Measurements from ENCODE around the gene LYPD1. TPM values are rescaled to one million over a fixed set of nuclear protein-coding genes. Genes with fewer than 3 reads are reported as not detected.

LYPD1 gene
- total and polyA plus RNA-seq, 7 experiments from 2014 or later: not detected

DNA sequence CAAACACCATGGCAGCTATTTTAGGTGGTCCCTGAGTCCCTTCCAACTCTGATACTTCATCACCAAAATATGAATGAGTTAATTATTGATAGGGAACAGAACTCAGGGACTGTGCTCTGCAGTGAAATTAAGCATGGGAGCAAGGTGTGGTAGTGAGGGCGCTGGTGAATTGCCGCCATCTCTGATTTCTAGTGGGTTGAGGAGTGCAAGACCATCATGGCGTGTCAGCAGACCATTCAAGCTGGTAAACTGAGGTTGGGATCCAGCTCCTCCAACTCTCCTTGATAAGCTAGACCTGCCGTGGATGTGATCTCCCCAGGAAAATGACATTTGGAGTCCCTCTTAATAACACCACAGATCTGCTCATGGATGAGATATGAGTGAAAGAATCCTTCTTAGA is 70.4 kb downstream of the LYPD1 start:
- no peak for ATAC-seq
- H3K27me3 Mint-ChIP-seq: peaks cover 0 to 11% (median 4%) of the 10 kb centered on the region in 5 donors
- CTCF ChIA-PET: no interaction called here

GRCh38 chr2:132598536-132598935 is 71.5 kb downstream of the LYPD1 start:
- no peaks in the 10 kb centered on the region for H3K27me3 ChIP-seq (ENCODE audit: control insufficient read depth in 2 of 2, insufficient read depth in 2 of 2, low read length in 2 of 2)
- ATAC-seq (no peak), DNase-seq (no peak)
- Mint-ChIP-seq H3K27me3 (peaks cover 0 to 11% (median 4%) of the 10 kb centered on the region in 5 donors), H3K27ac (no peak overlapping the region), H3K36me3 (peaks cover 0 to 3% (median 0%) of the 10 kb centered on the region in 5 donors), H3K4me3 (no peak overlapping the region), H3K4me1 (no peaks in the 10 kb centered on the region), H3K9me3 (peaks cover 0 to 14% (median 5%) of the 10 kb centered on the region in 11 donors)
- POLR2A ChIA-PET: no interaction called here
- H3K4me3 ChIP-seq (ENCODE audit: low read length): no peak overlapping the region
- H3K36me3 ChIP-seq (ENCODE audit: control insufficient read depth in 2 of 3, insufficient read depth in 3 of 3, low read length in 3 of 3): no peaks in the 10 kb centered on the region
- no peaks in the 10 kb centered on the region for H3K4me1 ChIP-seq (ENCODE audit: control insufficient read depth in 2 of 2, insufficient read depth in 2 of 2, low read length in 2 of 2)
- CTCF ChIA-PET: no interaction called here
- H3K9me3 ChIP-seq (ENCODE audit: control insufficient read depth in 2 of 3, low read length in 3 of 3): no peaks in the 10 kb centered on the region
- no peak overlapping the region for H3K27ac ChIP-seq (ENCODE audit: low read depth, low read length)
- intact Hi-C loops (cut with micrococcal nuclease): no loop called here

More for the DNA sequence above, 70.4 kb downstream of the LYPD1 start:
- H3K27me3 ChIP-seq (ENCODE audit: control insufficient read depth in 2 of 2, insufficient read depth in 2 of 2, low read length in 2 of 2): no peaks in the 10 kb centered on the region
- Mint-ChIP-seq H3K9me3 (peaks cover 0 to 10% (median 5%) of the 10 kb centered on the region in 11 donors), H3K27ac (no peak overlapping the region), H3K36me3 (peaks cover 0 to 3% (median 0%) of the 10 kb centered on the region in 5 donors), H3K4me3 (no peak overlapping the region), H3K4me1 (no peaks in the 10 kb centered on the region)
- POLR2A ChIA-PET: no interaction called here
- H3K27ac ChIP-seq (ENCODE audit: low read depth, low read length): no peak overlapping the region
- no peak overlapping the region for H3K4me3 ChIP-seq (ENCODE audit: low read length)
- no peaks in the 10 kb centered on the region for H3K36me3 ChIP-seq (ENCODE audit: control insufficient read depth in 2 of 3, insufficient read depth in 3 of 3, low read length in 3 of 3)
- H3K4me1 ChIP-seq (ENCODE audit: control insufficient read depth in 2 of 2, insufficient read depth in 2 of 2, low read length in 2 of 2): no peaks in the 10 kb centered on the region
- intact Hi-C loops (cut with micrococcal nuclease): no loop called here
- no peak for DNase-seq
- no peaks in the 10 kb centered on the region for H3K9me3 ChIP-seq (ENCODE audit: control insufficient read depth in 2 of 3, low read length in 3 of 3)

GRCh38 chr2:132597831-132598230 is 72.2 kb downstream of the LYPD1 start:
- Histone ChIP-seq H3K36me3 (ENCODE audit: control insufficient read depth in 2 of 3, insufficient read depth in 3 of 3, low read length in 3 of 3) (no peaks in the 10 kb centered on the region), H3K4me1 (ENCODE audit: control insufficient read depth in 2 of 2, insufficient read depth in 2 of 2, low read length in 2 of 2) (no peaks in the 10 kb centered on the region), H3K27ac (ENCODE audit: low read depth, low read length) (no peak overlapping the region), H3K27me3 (ENCODE audit: control insufficient read depth in 2 of 2, insufficient read depth in 2 of 2, low read length in 2 of 2) (no peaks in the 10 kb centered on the region), H3K4me3 (ENCODE audit: low read length) (no peak overlapping the region), H3K9me3 (ENCODE audit: control insufficient read depth in 2 of 3, low read length in 3 of 3) (no peaks in the 10 kb centered on the region)
- Mint-ChIP-seq H3K4me3 (no peak overlapping the region), H3K27me3 (peaks cover 0 to 11% (median 4%) of the 10 kb centered on the region in 5 donors), H3K9me3 (peaks cover 0 to 14% (median 4%) of the 10 kb centered on the region in 11 donors), H3K36me3 (peaks cover 0 to 3% (median 0%) of the 10 kb centered on the region in 5 donors), H3K27ac (no peak overlapping the region), H3K4me1 (no peaks in the 10 kb centered on the region)
- CTCF ChIA-PET: no interaction called here
- POLR2A ChIA-PET: no interaction called here
- DNase-seq (no peak), ATAC-seq (no peak)
- intact Hi-C loops (cut with micrococcal nuclease): no loop called here

DNA sequence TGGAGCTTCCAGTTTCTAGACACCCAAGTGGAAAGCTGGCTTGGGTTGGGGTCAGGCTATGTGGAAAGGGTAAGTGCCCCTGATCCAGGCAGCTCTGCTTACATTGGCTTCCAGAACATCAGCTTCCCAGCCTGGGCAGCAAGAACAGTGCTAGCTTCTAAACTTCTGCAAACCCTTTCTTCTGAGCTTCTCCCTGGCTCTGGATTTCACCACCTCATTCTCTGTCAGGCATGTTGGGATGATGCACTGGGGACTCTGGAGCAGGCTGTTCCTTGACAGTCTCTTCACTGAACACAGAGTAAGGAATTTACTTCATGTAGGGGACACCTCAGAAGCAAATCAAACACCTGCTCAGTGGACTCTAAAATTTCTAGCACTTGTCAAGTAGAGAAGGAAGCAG is 72.8 kb downstream of the LYPD1 start:
- CTCF ChIA-PET: no interaction called here
- no peaks in the 10 kb centered on the region for H3K4me1 ChIP-seq (ENCODE audit: control insufficient read depth in 2 of 2, insufficient read depth in 2 of 2, low read length in 2 of 2)
- H3K27me3 ChIP-seq (ENCODE audit: control insufficient read depth in 2 of 2, insufficient read depth in 2 of 2, low read length in 2 of 2): no peaks in the 10 kb centered on the region
- Mint-ChIP-seq H3K27me3 (peaks cover 0 to 11% (median 4%) of the 10 kb centered on the region in 5 donors), H3K9me3 (peaks cover 0 to 14% (median 4%) of the 10 kb centered on the region in 11 donors), H3K4me1 (no peaks in the 10 kb centered on the region), H3K36me3 (peaks cover 0 to 3% (median 0%) of the 10 kb centered on the region in 5 donors), H3K4me3 (no peak overlapping the region), H3K27ac (no peak overlapping the region)
- intact Hi-C loops (cut with micrococcal nuclease): no loop called here
- DNase-seq (no peak), ATAC-seq (no peak)
- H3K27ac ChIP-seq (ENCODE audit: low read depth, low read length): no peak overlapping the region
- H3K36me3 ChIP-seq (ENCODE audit: control insufficient read depth in 2 of 3, insufficient read depth in 3 of 3, low read length in 3 of 3): no peaks in the 10 kb centered on the region
- POLR2A ChIA-PET: no interaction called here
- H3K4me3 ChIP-seq (ENCODE audit: low read length): no peak overlapping the region
- H3K9me3 ChIP-seq (ENCODE audit: control insufficient read depth in 2 of 3, low read length in 3 of 3): no peaks in the 10 kb centered on the region

- Mint-ChIP-seq H3K36me3 (peaks cover 0 to 3% (median 0%) of the 10 kb centered on the region in 5 donors), H3K4me1 (no peaks in the 10 kb centered on the region), H3K27me3 (peaks cover 0 to 9% (median 4%) of the 10 kb centered on the region in 5 donors), H3K4me3 (no peak overlapping the region), H3K27ac (no peak overlapping the region), H3K9me3 (peaks cover 0 to 13% (median 5%) of the 10 kb centered on the region in 11 donors)
- H3K9me3 ChIP-seq (ENCODE audit: control insufficient read depth in 2 of 3, low read length in 3 of 3): no peaks in the 10 kb centered on the region
- H3K4me1 ChIP-seq (ENCODE audit: control insufficient read depth in 2 of 2, insufficient read depth in 2 of 2, low read length in 2 of 2): no peaks in the 10 kb centered on the region
- H3K27ac ChIP-seq (ENCODE audit: low read depth, low read length): no peak overlapping the region
- H3K36me3 ChIP-seq (ENCODE audit: control insufficient read depth in 2 of 3, insufficient read depth in 3 of 3, low read length in 3 of 3): no peaks in the 10 kb centered on the region
- H3K27me3 ChIP-seq (ENCODE audit: control insufficient read depth in 2 of 2, insufficient read depth in 2 of 2, low read length in 2 of 2): no peaks in the 10 kb centered on the region
- H3K4me3 ChIP-seq (ENCODE audit: low read length): no peak overlapping the region
- intact Hi-C loops (cut with micrococcal nuclease): no loop called here
- CTCF ChIA-PET: interaction anchor here (0.7 kb wide), 1 partner anchor 9 kb away, joined by 3 read pairs; no protein-coding TSS in a partner anchor
- POLR2A ChIA-PET: no interaction called here
- ATAC-seq (no peak), DNase-seq (no peak)
Observed at GRCh38 chr2:132595693-132596092, 74.3 kb downstream of the LYPD1 start.

GRCh38 chr2:132595186-132595585 is 74.8 kb downstream of the LYPD1 start:
- intact Hi-C loops (cut with micrococcal nuclease): no loop called here
- no peak overlapping the region for H3K27ac ChIP-seq (ENCODE audit: low read depth, low read length)
- no peak overlapping the region for H3K4me3 ChIP-seq (ENCODE audit: low read length)
- POLR2A ChIA-PET: no interaction called here
- no peak for DNase-seq
- ATAC-seq: no peak
- H3K36me3 Mint-ChIP-seq: peaks cover 0 to 3% (median 0%) of the 10 kb centered on the region in 5 donors
- no peak overlapping the region for H3K4me3 Mint-ChIP-seq
- peaks cover 0 to 18% (median 5%) of the 10 kb centered on the region in 11 donors for H3K9me3 Mint-ChIP-seq
- CTCF ChIA-PET: no interaction called here
- no peak overlapping the region for H3K27ac Mint-ChIP-seq
- no peaks in the 10 kb centered on the region for H3K9me3 ChIP-seq (ENCODE audit: control insufficient read depth in 2 of 3, low read length in 3 of 3)
- no peaks in the 10 kb centered on the region for H3K4me1 Mint-ChIP-seq
- H3K27me3 ChIP-seq (ENCODE audit: control insufficient read depth in 2 of 2, insufficient read depth in 2 of 2, low read length in 2 of 2): no peaks in the 10 kb centered on the region
- H3K27me3 Mint-ChIP-seq: peaks cover 0 to 9% (median 4%) of the 10 kb centered on the region in 5 donors
- no peaks in the 10 kb centered on the region for H3K36me3 ChIP-seq (ENCODE audit: control insufficient read depth in 2 of 3, insufficient read depth in 3 of 3, low read length in 3 of 3)
- no peaks in the 10 kb centered on the region for H3K4me1 ChIP-seq (ENCODE audit: control insufficient read depth in 2 of 2, insufficient read depth in 2 of 2, low read length in 2 of 2)

All from naive thymus-derived CD4-positive, alpha-beta T cell (primary cell).